HG02840 (cell line): Measurements from ENCODE around the gene SLCO2A1.

Experiments used
- ATAC-seq: cut with Tn5 transposase; IDR thresholded peaks from one replicate; pipeline ENCODE4 v1.9.1; 2021; ENCODE audit warnings: mild to moderate bottlenecking, moderate library complexity, moderate number of reproducible peaks; ENCODE audit not compliant: unreplicated experiment, low FRiP score

Gene SLCO2A1

DNA sequence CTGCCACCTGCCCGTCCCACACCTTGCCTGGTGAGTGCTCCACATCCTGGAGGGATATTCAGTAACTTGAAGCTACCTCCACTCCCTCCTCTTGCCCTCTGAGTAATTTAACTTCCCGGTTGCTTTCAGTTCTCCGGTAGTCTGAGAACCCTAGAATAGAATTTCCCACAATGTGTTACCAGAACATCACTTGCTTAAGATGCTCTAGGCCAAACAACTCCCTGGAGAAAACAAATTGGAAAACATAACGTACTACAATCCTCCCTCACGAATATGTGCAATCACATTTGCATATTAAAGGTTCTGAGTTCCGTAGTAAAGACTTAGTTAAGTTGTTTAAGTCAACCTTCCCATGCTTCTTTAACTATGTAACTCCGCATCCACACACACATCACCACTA lies 44.8 kb downstream of the SLCO2A1 start:
- no peak for ATAC-seq

DNA sequence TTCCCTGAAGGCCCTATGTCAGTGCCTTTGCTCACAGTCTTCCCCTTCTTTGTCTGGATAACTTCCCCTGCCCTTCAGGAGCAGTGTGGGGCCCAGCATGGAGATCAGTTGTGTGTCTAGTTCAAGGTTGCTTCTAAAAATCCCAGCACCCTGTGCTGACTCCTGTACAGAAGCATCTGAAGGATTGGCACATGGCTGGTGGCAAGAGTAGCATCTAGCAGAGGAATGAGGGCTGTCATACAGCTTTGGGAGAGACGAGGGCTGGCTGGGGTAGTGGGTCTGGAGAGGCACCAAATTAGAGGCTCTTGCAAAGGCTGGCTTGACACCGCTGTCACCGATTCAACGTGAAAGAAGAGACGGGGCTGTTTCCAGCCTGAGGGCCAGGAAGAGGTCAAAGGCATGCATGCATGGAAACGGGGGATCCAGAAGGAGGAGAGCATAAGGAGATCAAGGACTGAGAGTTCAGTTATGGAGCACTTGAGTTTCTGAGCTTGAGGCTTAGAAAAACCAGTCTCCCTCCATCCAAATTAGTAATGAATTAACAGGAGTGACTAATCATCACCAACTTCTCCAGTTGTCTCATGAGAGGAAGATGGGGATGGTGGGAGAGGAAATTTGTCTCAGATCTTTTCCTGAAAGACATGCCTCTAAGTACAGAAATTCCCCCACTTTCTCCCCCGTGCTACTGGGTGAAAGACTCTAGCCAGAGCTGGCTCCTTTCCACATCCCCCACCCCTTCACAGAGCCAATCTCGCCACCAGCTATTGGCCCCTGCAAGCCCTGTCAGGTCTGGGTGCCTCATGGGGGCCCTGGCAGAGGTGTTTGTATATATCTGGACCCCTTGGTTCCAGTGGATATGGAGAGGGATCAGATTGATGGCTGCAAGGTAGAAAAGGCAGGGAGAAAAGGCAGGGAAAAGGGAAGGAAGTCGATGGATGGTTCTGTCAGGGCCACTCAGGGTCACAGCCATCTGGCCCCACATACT lies 45.9 kb downstream of the SLCO2A1 start:
- ATAC-seq = no peak

- ATAC-seq = no peak
Measured at GRCh38 chr3:133983126-133983525, 46.6 kb downstream of the SLCO2A1 start.

- no peak for ATAC-seq
Measured at GRCh38 chr3:133980550-133980949, 49.2 kb downstream of the SLCO2A1 start.

DNA sequence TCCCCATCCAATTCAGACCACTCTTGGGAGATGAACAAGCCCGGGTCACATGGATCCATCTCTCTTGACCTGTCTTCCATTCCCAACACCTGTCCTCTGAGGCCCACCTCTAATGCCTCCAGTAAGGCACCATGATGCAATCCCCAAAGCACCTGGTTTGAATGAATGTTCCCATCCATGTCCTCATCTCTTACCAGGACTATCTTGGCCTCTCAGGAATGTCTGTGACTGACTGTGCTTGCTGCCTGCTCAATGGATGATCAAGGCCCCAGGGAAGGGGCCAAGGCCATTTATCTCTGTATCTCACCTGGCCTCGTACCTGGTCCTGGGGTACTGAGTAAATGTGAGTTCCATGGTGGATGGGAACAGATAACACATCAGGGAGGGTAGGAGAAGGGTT lies 49.7 kb downstream of the SLCO2A1 start:
- no peak for ATAC-seq

GRCh38 chr3:133979553-133979952 lies 50.2 kb downstream of the SLCO2A1 start:
- no peak for ATAC-seq

DNA sequence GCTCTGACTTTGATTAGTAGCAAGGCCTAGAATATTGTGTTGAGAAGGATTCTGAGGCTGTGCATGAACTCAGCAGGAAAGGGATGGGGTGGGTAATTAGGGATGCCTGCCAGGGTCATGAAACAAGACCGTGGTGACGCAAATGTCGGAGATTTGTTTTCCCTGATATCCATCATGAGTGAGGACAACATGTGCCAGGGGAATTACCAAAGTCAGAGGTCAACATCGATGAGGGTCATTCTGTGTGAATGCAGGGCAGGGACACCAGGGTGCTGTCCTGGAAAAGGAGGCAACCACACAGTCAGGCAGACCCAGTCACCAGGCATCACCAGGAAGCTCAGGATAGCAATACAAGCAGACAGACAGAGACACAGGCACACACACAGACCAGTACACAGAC lies 52.2 kb downstream of the SLCO2A1 start:
- no peak for ATAC-seq

GRCh38 chr3:133973249-133973980 lies 56.3 kb downstream of the SLCO2A1 start:
- ATAC-seq = no peak

DNA sequence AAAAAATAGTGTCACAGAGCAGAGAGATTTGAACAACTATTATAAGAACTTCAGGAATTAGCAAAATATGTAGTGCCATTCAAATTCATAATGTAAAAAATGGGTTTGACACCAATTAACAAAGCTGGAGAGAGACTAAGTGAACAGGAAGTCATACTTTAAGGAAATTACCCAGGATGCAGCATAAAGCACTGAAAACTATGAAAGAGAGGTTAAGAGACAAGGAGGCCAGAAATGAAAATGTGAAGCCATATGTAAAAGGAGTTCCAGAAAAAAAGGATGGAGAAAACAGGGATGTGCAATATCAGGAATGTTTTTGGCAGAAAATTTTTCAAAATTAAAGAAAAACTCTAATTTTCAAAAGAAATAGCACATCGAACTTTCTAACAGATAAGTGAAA lies 57.6 kb downstream of the SLCO2A1 start:
- ATAC-seq = no peak

DNA sequence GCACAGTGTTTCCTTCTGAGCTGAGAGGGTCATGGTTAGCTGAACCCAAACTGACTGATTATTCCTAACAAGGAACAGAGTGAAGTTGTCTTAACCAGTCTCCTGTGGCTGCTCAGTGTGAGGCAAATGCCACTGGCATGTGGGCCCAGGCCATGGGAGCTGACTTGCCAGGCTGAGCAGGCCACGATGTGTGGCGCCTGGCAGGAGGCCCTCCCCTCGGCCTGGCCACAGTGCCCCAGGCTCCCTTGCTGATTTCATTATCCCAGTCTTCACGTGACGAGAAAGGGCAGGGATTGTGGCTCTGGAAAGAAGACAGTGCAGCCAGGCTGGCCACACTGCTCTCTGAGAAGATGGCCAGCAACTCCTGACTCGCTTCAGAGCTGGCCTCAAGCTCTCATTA lies 58.8 kb downstream of the SLCO2A1 start:
- ATAC-seq = no peak

DNA sequence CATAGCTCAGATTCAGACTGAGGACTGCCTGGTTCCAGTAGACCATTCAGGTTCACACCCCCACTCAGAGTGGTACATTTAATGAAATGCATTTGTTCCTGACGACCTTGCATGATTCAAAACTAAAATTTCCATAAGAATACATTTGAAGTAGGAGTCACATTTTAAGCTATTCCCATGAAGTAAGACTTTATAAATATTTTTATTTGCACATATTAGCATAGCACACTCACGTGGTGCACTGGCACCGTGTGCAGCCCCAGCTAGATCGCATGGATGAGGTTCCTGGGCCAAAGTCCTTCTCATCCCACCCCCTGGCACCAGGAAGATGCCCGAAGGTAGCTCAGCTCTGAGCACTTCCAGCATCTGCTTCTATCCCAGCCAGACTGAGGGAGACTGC lies 59.4 kb downstream of the SLCO2A1 start:
- ATAC-seq = no peak

- ATAC-seq = no peak
Measured at GRCh38 chr3:133967992-133968892, 61.5 kb downstream of the SLCO2A1 start.

- ATAC-seq = no peak
Measured at GRCh38 chr3:133966954-133967353, 62.8 kb downstream of the SLCO2A1 start.

GRCh38 chr3:133965906-133966305 lies 63.8 kb downstream of the SLCO2A1 start:
- no peak for ATAC-seq

DNA sequence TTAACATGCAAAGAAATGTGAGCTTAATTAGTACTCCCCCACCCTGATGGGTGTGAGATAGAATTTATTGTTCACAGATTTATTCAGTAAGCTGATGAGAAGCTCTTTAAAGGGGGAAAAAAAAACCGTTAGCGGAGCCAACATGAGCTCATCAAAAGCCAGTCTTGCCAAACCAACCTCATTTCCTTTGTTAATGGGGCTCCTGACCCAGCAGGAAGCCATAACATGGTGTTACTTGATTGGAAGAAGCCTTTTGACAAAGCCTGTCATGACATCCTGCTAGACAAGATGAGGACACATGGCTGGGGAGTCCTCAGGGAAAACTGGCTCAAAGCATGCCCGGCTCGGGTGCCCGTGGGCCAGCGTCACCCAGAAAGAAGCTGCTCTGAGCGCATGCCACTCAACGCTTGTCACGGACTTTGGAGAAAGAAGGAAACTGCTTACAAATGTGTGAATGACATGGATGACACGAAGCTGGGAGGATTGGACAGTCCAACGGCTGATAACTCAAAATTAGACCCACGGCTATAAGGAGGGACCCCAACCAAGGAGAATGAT lies 64.6 kb downstream of the SLCO2A1 start:
- ATAC-seq = no peak

DNA sequence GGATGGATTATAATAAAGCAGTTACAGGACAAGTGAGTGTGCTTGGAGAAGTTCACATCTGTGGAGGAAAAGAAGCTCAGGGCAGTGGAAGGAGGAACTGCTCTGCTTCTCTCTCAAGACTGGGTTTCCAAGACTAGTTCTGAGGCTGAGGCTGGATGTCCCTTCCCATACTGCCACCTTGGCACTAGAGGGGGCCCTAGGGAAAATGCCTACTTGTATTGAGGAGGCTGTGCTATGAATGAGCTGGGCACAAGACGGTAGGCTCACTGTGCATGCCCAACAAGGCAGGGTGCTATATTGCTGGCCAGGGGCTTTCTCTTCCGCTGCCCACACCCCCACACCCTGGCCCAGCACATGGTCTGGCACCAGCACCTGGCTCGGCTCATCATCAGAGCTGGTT lies 65.2 kb downstream of the SLCO2A1 start:
- no peak for ATAC-seq

DNA sequence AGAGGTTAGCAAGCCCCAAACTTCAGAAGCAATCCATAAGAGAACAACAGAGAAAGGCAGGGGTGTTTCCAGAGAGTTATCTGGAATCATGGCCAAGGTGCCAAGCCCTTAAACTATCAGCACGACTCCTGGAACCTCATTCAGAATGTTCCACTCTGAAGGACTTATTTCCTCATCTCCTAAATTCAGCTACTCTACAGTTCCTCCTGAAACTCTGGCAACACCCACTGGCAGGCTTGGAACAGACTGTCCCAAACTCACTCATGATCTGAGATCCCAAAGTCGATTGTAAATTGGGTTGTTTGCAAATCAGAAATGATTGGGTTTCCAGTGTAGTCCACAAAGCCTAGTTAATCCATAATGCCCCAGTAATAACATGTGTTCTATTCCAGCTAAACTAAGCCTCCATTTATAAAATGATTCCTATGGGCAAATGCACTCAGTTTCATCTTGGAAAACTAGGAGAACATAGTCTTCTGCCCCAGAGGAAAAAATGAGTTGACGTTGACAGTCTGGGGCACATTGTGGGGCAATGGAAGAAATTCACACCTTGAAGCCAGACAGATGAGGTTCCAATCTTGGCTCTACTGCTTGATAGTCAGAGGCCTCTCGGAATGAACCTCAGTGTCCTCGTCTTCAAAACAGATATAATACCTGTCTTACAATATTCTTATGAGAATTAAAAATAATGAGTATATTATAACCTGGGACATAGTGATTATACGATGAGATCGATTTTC lies 65.9 kb downstream of the SLCO2A1 start:
- ATAC-seq = no peak

- ATAC-seq = no peak
Measured at GRCh38 chr3:133962849-133963248, 66.9 kb downstream of the SLCO2A1 start.

DNA sequence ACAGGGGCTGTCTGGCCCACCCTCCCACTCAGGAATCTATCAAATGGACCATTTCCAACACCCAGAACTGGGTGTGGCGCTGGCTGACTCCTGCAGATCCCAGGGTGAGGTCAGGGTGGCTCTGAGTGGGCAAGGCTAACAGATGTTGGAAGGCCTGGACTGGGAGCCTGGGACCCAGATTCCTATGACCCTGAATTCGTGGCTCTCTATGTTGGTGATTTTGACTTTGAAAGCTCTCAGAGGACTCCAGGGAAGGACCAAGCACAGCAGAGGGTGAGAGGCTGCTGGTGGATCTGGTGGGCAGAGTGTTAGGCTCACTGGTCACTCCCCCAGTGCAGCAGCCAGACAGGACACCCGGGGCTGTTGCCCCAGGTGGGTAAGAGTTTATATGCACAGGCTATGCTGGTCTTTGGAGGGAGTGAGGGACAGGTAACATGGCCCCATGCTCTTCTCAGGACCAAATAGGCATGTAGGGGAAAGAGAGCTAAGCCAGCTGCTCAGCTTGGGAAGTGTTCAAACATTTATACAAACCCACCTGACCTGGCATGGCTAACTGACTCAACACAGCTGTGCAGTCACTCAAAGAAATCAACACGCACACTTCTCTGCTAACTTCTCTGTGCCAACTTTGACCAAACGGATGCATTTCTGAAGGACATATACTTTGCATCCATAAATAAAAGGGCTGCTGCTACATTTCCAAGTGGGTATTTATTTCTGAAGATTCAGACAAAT lies 71.5 kb downstream of the SLCO2A1 start:
- no peak for ATAC-seq
